Pericardium fibroblast (primary cell): ENCODE results near the gene HCRT. TPM values are rescaled to one million over a fixed set of nuclear protein-coding genes. Genes with fewer than 3 reads are reported as not detected.

Experiments used
- total RNA-seq: library from RNA; depleted of rRNA; stranded (reverse); fragments of >200 nt; gene quantifications from 2 replicates; pipeline ENCODE4 v1.2.3, GENCODE V29; 2015

HCRT gene
- total RNA-seq: not detected in 2 replicates

DNA sequence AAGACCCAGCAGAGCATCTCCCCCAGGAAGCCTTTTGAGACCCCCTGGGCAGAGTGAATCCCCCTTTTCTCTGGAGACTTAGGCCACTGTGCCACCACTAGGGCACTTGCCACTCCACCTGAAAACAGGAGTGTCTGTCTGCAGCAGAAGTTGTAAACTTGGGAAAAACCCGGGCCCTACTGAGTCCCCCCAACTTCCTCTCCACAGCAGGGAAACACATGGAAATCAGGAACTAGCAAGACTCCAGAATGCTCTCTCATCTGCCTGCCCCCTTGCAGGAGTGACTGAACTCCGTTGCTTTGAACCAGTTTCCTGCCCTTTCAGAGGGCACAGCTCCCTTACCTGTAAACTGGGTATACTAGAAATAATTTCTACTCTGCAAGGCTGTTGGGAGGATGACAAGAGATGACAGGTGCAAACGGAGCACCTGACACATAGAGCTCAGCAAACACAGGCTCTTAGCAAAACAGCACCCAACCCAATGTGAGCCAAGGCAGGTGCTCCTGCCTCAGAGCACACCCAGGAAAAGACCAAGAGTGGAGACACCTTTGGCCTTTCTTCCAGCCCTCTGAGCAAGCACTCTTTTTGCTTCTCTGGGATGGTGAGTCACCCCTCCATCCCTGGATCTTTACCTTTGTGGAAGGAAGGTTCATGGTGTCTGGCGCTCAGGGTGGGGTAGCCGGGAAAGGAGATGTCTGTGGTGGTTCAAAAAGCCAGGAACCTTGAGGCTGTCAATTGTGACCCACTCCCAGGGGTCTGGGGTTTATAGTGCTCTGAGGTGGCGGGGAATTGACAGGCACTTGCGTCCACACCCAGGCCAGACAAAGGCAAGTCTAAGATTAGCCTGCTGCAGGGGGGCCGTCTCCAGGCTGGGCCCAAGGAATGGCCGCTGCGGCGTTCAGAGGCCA is at the start of gene HCRT:
Gene HCRT, minus strand, starts transcription at position 740 of the 908 bp plus-strand sequence. Its CDS starts 87 bp downstream, at position 653.

GRCh38 chr17:42193969-42194899 is 9.0 kb upstream of the HCRT start, which contains the start of gene GHDC:
GHDC (minus strand) TSS chr17:42194494; CDS start chr17:42193581, 913 bp downstream.

GRCh38 chr17:42180922-42181850 is 4.1 kb downstream of the HCRT start, which contains the start of gene KCNH4:
KCNH4 (minus strand) TSS chr17:42181142; CDS start chr17:42180945, 197 bp downstream.

Other genes with a start within 250 kb of the HCRT start
- 62.6 and 69.4 TPM in 2 replicates for gene CNP, start 218.7 kb downstream of the HCRT start, total RNA-seq
- gene DNAJC7, start 168.0 kb downstream of the HCRT start, total RNA-seq: 39.7 and 67.8 TPM in 2 replicates
- gene NKIRAS2, start 165.4 kb downstream of the HCRT start, total RNA-seq: 41.5 and 65.0 TPM in 2 replicates
- gene C17orf113, start 134.9 kb downstream of the HCRT start, total RNA-seq: 0.23 and 0.43 TPM in 2 replicates
- 0.60 TPM in 1 of 2 replicates, not detected in the other for gene ZNF385C, start 87.0 kb downstream of the HCRT start, total RNA-seq
- 10.9 and 11.0 TPM in 2 replicates for gene DHX58, start 72.7 kb downstream of the HCRT start, total RNA-seq
- gene KAT2A, start 64.1 kb downstream of the HCRT start, total RNA-seq: 12.0 and 26.2 TPM in 2 replicates
- not detected in 2 replicates for gene HSPB9, start 62.6 kb downstream of the HCRT start, total RNA-seq
- gene RAB5C, start 30.5 kb downstream of the HCRT start, total RNA-seq: 76.7 and 146 TPM in 2 replicates
- not detected in 2 replicates for gene KCNH4, start 4.3 kb downstream of the HCRT start, total RNA-seq
- 11.7 and 18.6 TPM in 2 replicates for gene GHDC, start 9.0 kb upstream of the HCRT start, total RNA-seq
- gene STAT5B, start 90.9 kb upstream of the HCRT start, total RNA-seq: 19.6 and 20.9 TPM in 2 replicates
- gene STAT5A, start 103.0 kb upstream of the HCRT start, total RNA-seq: 28.2 and 31.7 TPM in 2 replicates
- 110 and 130 TPM in 2 replicates for gene STAT3, start 203.0 kb upstream of the HCRT start, total RNA-seq
- gene CAVIN1, start 237.8 kb upstream of the HCRT start, total RNA-seq: 510 and 922 TPM in 2 replicates